NCI-H345 treated with DMSO at 0.1 percent for 48 hours (cell line): Measurements from ENCODE around the gene DOLK.
A peak's percentile ranks its signal among the peaks of the same experiment; 100 is the strongest.

Experiments
- DNase-seq: peaks from one replicate; lab custom pipeline; 2025; ENCODE audit not compliant: unreplicated experiment; lab: John Stamatoyannopoulos, UW

The DOLK gene

GRCh38 chr9:128936171-128936865, 11.1 kb downstream of the DOLK start:
- DNase-seq = no peak

DNA sequence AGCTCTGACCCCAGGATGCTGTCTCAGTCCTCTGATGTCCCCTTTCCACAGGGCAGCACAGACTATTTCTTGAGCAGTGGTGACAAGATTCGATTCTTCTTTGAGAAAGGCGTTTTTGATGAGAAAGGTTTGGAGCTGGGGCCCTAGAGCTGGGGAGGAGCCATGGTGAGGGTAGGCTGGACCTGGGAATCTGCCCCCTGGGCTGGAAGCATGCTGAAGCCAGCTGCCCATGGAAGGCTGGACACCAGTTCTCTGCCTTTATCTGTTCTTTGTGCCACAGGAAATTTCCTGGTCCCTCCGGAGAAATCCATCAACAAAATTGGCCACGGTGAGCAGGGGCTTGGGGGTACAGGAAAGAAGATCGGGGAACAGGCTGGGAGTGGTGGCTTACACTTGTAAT, 13.7 kb downstream of the DOLK start:
- DNase-seq = no peak

- DNase-seq = no peak
These were observed 17.8 kb downstream of the DOLK start for GRCh38 chr9:128929560-128929959.

- DNase-seq = no peak
These were observed 18.8 kb downstream of the DOLK start for GRCh38 chr9:128928624-128929023.

GRCh38 chr9:128927731-128928411, 19.5 kb downstream of the DOLK start:
- peak; percentile 35 for DNase-seq

DNA sequence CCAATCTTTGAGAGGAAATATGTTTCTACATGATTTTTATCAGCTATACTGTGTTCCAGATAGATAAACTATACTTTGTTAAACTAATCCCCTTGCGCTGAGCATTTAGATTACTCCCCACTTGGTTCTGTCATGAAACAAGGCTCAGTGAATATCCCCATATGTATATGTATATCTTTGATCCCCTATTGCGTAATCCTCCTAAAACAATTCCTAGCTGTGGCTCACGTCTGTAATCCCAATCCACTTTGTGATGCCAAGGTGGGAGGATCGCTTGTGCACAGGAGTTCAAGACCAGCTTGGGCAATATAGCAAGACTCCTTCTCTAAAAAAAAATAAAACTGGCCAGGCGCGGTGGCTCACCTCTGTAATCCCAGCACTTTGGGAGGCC, 23.9 kb downstream of the DOLK start:
- DNase-seq = no peak

DNA sequence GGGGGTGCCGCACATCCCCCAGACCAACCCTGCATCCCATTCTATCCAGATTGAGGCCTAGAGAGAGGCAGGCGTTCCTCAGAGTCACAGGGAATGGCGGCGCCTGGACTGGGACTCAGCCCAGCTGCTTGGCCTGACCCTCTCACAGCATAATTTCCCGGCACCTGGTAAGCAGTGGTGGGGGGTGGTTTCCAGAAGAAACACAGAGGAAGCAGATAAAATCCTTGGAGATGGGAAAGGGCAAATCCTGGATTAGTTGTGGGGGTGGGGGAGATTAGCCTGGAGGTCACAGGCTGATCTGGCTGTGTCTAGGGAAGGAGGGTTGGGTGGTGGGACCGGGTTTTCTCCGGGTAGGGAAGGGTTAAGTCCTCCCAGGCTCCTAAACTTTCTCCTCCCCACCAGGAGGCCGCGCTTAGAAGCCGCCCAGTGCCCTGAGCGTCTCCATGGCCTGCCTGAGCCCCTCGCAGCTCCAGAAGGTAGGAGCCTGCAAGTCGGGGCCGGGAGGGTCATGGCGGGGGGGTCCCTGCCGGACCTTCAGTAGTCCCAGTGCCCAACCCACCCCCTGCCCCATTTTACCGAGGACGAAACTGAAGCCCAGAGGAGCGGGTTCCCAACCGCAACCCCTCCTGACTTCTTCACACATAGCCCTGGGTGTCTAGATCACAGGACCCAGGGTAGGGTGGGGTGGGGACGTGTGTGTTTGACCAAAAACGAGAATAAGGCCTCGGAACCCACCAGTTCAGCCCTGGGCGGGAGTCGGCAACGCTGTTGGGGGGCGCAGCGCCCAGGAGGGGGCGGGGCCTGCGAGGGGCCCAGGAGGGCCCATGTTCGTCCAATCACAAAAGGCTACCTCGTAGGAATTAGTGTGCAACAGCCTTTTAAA, 25.3 kb downstream of the DOLK start:
- DNase-seq = no peak

DNA sequence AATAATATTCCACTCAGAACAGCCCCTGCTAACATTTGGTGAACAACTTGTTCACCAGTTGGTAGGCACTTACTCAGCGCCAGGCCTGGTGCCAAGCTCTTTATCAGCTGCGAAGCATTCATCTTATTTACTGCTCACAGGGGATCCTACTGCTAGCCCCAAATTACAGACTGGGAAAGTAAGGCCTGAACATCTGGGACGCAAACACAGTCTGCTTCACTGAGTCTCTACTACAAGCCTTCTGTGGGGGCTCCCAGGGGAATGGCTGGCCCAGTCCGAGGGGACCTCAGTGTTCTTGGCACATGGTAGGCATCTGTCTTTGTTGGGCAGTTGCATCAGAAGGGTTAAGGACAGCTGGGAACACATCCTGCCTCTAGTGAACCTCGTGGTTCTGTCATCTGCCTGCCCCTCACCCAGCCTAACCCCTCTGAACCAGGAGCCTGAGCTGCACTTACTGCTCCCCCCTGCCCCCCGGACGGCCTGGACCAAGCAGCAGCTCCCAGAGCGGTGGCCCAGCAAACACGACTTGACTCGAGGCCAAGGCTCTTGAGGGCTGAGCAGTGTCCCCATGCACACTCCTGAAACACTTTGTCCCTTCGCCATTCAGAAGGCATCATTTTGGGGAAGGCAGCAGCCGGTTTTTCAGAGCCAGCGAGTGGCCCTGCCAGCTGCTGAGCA, 26.9 kb downstream of the DOLK start, which contains the start of gene PHYHD1:
TSS of gene PHYHD1 (plus strand) at position 602 of the 678 bp plus-strand sequence. CDS start 1,342 bp downstream, outside the sequence.
- DNase-seq = no peak

- DNase-seq = no peak
These were observed 27.9 kb downstream of the DOLK start for GRCh38 chr9:128919402-128920089.

DNA sequence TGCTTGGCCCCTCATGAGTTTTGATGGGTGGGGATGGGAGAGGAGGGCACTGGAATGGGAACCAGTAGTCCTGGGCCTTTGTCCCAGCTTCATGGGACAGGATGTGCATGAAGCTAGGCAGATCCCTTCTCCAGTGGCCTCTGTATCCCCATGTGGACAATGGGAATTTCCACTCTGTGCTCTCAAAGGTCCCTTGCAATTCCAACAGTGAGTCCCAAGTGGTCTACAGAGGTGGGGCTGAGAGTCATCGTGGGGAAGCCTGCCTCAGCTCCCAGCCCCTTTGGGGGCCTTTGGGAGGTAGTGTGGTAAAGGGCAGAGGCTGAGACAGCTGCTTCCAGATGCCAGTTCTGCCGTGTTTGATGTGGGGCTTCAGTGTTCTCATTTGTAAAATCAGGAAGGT, 28.5 kb downstream of the DOLK start:
- no peak for DNase-seq

DNA sequence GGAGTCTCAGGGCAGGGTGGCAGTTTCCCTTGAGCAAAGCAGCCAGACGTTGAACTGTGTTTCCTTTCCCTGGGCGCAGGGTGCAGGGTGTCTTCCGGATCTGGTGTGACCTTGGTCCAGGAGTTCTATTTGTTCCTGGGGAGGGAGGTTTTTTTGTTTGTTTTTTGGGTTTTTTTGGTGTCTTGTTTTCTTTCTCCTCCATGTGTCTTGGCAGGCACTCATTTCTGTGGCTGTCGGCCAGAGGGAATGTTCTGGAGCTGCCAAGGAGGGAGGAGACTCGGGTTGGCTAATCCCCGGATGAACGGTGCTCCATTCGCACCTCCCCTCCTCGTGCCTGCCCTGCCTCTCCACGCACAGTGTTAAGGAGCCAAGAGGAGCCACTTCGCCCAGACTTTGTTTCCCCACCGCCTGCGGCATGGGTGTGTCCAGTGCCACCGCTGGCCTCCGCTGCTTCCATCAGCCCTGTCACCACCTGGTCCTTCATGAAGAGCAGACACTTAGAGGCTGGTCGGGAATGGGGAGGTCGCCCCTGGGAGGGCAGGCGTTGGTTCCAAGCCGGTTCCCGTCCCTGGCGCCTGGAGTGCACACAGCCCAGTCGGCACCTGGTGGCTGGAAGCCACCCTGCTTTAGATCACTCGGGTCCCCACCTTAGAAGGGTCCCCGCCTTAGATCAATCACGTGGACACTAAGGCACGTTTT, 30.1 kb downstream of the DOLK start:
- DNase-seq = no peak

GRCh38 chr9:128916745-128917144, 30.7 kb downstream of the DOLK start:
- DNase-seq = no peak

GRCh38 chr9:128916204-128916603, 31.2 kb downstream of the DOLK start:
- no peak for DNase-seq

DNA sequence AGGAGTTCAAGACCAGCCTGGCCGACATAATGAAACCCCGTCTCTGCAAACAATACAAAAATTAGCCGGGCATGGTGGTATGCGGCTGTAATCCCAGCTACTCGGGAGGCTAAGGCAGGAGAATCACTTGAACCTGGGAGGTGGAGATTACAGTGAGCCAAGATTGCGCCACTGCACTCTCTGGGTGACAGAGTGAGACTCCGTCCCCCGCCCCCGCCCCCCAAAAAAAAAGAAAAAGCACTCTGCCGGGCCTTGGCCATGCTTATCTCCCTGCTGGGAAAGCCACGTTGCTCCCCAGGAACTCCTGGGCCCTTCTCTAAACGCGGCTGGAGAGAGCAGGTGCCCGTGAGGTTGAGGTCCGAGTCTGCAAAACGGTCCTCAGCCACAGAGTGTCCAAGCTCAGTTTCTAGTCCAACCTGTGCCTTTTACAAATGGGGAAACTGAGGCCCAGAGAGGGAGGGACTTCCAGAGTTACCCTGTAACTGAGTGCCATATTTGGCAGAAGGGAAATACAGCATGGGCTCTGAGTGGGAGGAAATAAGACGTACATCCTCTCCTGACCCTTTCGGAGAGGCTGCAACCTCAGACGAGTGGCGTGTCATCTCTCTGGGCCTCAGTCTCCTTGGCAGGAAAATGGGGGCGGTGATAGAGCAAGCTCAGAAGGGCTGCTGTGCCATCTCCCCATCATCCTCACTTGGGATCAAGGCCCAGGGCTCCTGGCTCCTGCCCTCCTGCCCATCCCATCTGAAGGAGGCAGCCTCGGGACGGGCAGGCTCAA, 33.2 kb downstream of the DOLK start:
- no peak for DNase-seq

DNA sequence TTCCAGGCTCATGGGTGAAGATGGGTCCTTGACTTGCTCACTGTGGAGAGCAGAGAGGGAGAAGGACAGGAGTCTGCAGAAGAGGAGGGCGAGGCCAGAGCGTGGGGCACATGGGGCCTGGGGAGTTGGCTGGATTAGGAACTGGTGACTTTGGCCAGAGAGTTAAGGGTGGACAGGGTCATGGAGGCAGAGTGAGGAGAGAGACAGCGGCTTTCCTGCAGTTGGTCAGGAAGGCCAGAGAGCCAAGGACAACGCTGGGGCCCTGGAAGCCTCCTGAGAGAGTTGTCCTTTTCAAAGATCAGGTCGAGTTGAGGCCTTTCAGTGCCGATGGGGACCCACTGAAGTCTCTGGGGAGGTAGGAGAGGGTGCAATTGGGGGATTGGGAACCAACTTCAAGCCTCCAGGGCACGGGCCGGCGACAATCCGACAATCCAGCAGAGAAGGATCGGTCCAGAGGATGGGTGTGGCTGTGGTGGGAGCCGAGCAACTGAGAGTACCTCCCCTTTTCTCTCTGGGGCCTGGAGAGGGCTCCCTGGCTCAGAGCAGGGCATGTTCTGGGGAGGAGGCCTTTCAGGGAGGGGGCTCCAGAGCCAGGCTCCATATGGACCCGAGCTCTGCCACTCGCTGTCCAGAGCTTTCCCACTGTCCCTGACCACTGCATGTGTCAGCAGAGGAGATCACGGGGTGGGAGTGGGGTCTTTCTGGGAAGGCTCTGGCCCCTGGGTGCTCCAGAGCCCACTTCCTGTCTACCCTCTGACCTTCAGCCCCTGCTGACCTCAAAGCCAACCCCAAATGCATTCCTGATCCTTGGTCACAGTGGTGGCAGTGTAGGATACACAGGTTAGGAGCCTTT, 34.1 kb downstream of the DOLK start:
- DNase-seq = no peak

GRCh38 chr9:128912270-128912853, 35.0 kb downstream of the DOLK start:
- DNase-seq = no peak

- no peak for DNase-seq
These were observed 35.8 kb downstream of the DOLK start for GRCh38 chr9:128911529-128912035.

GRCh38 chr9:128910906-128911305, 36.5 kb downstream of the DOLK start:
- DNase-seq = no peak
